Stimulated activated memory B cell treated with anti-CD40 and anti-IgM and Interleukin-4, amounts not matched to agents 10 μg/mL and 1 μg/mL and 100 μg/mL, for 72 hours (primary cell): ENCODE results near the gene OR51I2.
A peak's percentile ranks its signal among the peaks of the same experiment; 100 is the strongest.

Experiments used
- ATAC-seq: fragments of 150-1000 bp; cut with Tn5 transposase; 2 replicates; pipeline ENCODE4 v1.10.0; 2021
- H3K27ac Mint-ChIP-seq: one replicate; pipeline ENCODE4 v1.8.0; 2022; ENCODE audit warnings: mild to moderate bottlenecking, mixed read lengths
- H3K27me3 Mint-ChIP-seq: one replicate; pipeline ENCODE4 v1.8.0; 2022; ENCODE audit warnings: mixed read lengths
- H3K36me3 Mint-ChIP-seq: one replicate; pipeline ENCODE4 v1.8.0; 2022; ENCODE audit warnings: mixed read lengths
- H3K4me1 Mint-ChIP-seq: one replicate; pipeline ENCODE4 v1.8.0; 2022; ENCODE audit warnings: mixed read lengths
- H3K4me3 Mint-ChIP-seq: one replicate; pipeline ENCODE4 v1.8.0; 2022; ENCODE audit warnings: mild to moderate bottlenecking, moderate library complexity, mixed read lengths
- H3K9me3 Mint-ChIP-seq: one replicate; pipeline ENCODE4 v1.8.0; 2022; ENCODE audit warnings: mixed read lengths

OR51I2 gene

GRCh38 chr11:5449023-5449422 lies at the start of gene OR51I2:
Gene OR51I2, plus strand, starts transcription at chr11:5449323. Its CDS starts 4,166 bp downstream, at chr11:5453489.
- no peaks in the 10 kb centered on the region for H3K9me3 Mint-ChIP-seq
- no peak within 1 kb of the TSS for H3K27ac Mint-ChIP-seq
- H3K36me3 Mint-ChIP-seq, result no peaks in the 10 kb centered on the region
- H3K4me3 Mint-ChIP-seq, result no peak within 1 kb of the TSS
- no peaks in the 10 kb centered on the region for H3K4me1 Mint-ChIP-seq
- H3K27me3 Mint-ChIP-seq, result peaks cover 6% of the 10 kb centered on the region
- no peak for ATAC-seq

- Mint-ChIP-seq H3K9me3 (no peaks in the 10 kb centered on the region), H3K4me1 (no peaks in the 10 kb centered on the region), H3K27ac (no peak overlapping the region), H3K4me3 (no peak overlapping the region), H3K27me3 (peaks cover 39% of the 10 kb centered on the region), H3K36me3 (no peaks in the 10 kb centered on the region)
- no peak for ATAC-seq
Measured at GRCh38 chr11:5405173-5405572, 44.0 kb upstream of the OR51I2 start.

GRCh38 chr11:5420993-5421392 lies 28.1 kb upstream of the OR51I2 start:
- no peak for ATAC-seq
- H3K27me3 Mint-ChIP-seq, result peaks cover 16% of the 10 kb centered on the region
- no peak overlapping the region for H3K4me3 Mint-ChIP-seq
- H3K27ac Mint-ChIP-seq, result no peak overlapping the region
- peaks cover 3% of the 10 kb centered on the region for H3K9me3 Mint-ChIP-seq
- H3K4me1 Mint-ChIP-seq, result no peaks in the 10 kb centered on the region
- no peaks in the 10 kb centered on the region for H3K36me3 Mint-ChIP-seq

GRCh38 chr11:5421811-5422210 lies 27.3 kb upstream of the OR51I2 start, which contains the start of gene OR51Q1:
Gene OR51Q1, plus strand, starts transcription at chr11:5422111. Its CDS starts 90 bp downstream, at chr11:5422201.
- Mint-ChIP-seq H3K27me3 (peaks cover 16% of the 10 kb centered on the region), H3K9me3 (peaks cover 3% of the 10 kb centered on the region), H3K36me3 (no peaks in the 10 kb centered on the region), H3K4me3 (no peak within 1 kb of the TSS), H3K4me1 (no peaks in the 10 kb centered on the region), H3K27ac (no peak within 1 kb of the TSS)
- no peak for ATAC-seq

- H3K27me3 Mint-ChIP-seq, result peaks cover 16% of the 10 kb centered on the region
- H3K4me3 Mint-ChIP-seq, result no peak overlapping the region
- ATAC-seq, result no peak
- no peaks in the 10 kb centered on the region for H3K36me3 Mint-ChIP-seq
- no peaks in the 10 kb centered on the region for H3K4me1 Mint-ChIP-seq
- peaks cover 3% of the 10 kb centered on the region for H3K9me3 Mint-ChIP-seq
- H3K27ac Mint-ChIP-seq, result no peak overlapping the region
Measured at GRCh38 chr11:5423131-5423530, 26.0 kb upstream of the OR51I2 start.

GRCh38 chr11:5441414-5441813 lies 7.7 kb upstream of the OR51I2 start, which contains the start of gene OR51I1:
Gene OR51I1, minus strand, starts transcription at chr11:5441514. Its CDS starts 0 bp downstream, at chr11:5441514.
- Mint-ChIP-seq H3K36me3 (no peaks in the 10 kb centered on the region), H3K27me3 (peaks cover 20% of the 10 kb centered on the region), H3K9me3 (peaks cover 3% of the 10 kb centered on the region), H3K4me3 (no peak within 1 kb of the TSS), H3K4me1 (no peaks in the 10 kb centered on the region), H3K27ac (no peak within 1 kb of the TSS)
- ATAC-seq, result no peak

GRCh38 chr11:5443835-5444393 lies 5.2 kb upstream of the OR51I2 start:
- peaks cover 20% of the 10 kb centered on the region for H3K27me3 Mint-ChIP-seq
- H3K36me3 Mint-ChIP-seq, result no peaks in the 10 kb centered on the region
- H3K4me1 Mint-ChIP-seq, result no peaks in the 10 kb centered on the region
- H3K4me3 Mint-ChIP-seq, result no peak overlapping the region
- H3K27ac Mint-ChIP-seq, result no peak overlapping the region
- no peak for ATAC-seq
- peaks cover 3% of the 10 kb centered on the region for H3K9me3 Mint-ChIP-seq

- no peaks in the 10 kb centered on the region for H3K9me3 Mint-ChIP-seq
- H3K27ac Mint-ChIP-seq, result no peak overlapping the region
- H3K4me1 Mint-ChIP-seq, result no peaks in the 10 kb centered on the region
- no peak for ATAC-seq
- no peak overlapping the region for H3K4me3 Mint-ChIP-seq
- H3K36me3 Mint-ChIP-seq, result no peaks in the 10 kb centered on the region
- peaks cover 2% of the 10 kb centered on the region for H3K27me3 Mint-ChIP-seq
Measured at GRCh38 chr11:5449432-5449831, 309 bp downstream of the OR51I2 start.

- Mint-ChIP-seq H3K4me3 (no peak overlapping the region), H3K27ac (no peak overlapping the region)
- ATAC-seq, result no peak
Measured at GRCh38 chr11:5460983-5461621, 12.0 kb downstream of the OR51I2 start.

GRCh38 chr11:5467527-5467926 lies 18.4 kb downstream of the OR51I2 start:
- H3K9me3 Mint-ChIP-seq, result no peaks in the 10 kb centered on the region
- no peak overlapping the region for H3K27ac Mint-ChIP-seq
- ATAC-seq, result no peak
- H3K36me3 Mint-ChIP-seq, result no peaks in the 10 kb centered on the region
- peaks cover 12% of the 10 kb centered on the region for H3K27me3 Mint-ChIP-seq
- no peaks in the 10 kb centered on the region for H3K4me1 Mint-ChIP-seq
- H3K4me3 Mint-ChIP-seq, result no peak overlapping the region

More at GRCh38 chr11:5460983-5461621, 12.0 kb downstream of the OR51I2 start:
- H3K36me3 Mint-ChIP-seq, result no peaks in the 10 kb centered on the region
- H3K4me1 Mint-ChIP-seq, result no peaks in the 10 kb centered on the region
- H3K27me3 Mint-ChIP-seq, result peaks cover 7% of the 10 kb centered on the region
- peaks cover 5% of the 10 kb centered on the region for H3K9me3 Mint-ChIP-seq

GRCh38 chr11:5473921-5474320 lies 24.8 kb downstream of the OR51I2 start:
- Mint-ChIP-seq H3K27ac (no peak overlapping the region), H3K9me3 (no peaks in the 10 kb centered on the region), H3K27me3 (peaks cover 25% of the 10 kb centered on the region), H3K36me3 (no peaks in the 10 kb centered on the region), H3K4me1 (no peaks in the 10 kb centered on the region), H3K4me3 (no peak overlapping the region)
- no peak for ATAC-seq

GRCh38 chr11:5476186-5476819 lies 27.2 kb downstream of the OR51I2 start:
- H3K4me1 Mint-ChIP-seq, result no peaks in the 10 kb centered on the region
- no peaks in the 10 kb centered on the region for H3K9me3 Mint-ChIP-seq
- ATAC-seq, result no peak
- H3K27me3 Mint-ChIP-seq, result peaks cover 13% of the 10 kb centered on the region
- H3K4me3 Mint-ChIP-seq, result no peak overlapping the region
- H3K27ac Mint-ChIP-seq, result no peak overlapping the region
- H3K36me3 Mint-ChIP-seq, result no peaks in the 10 kb centered on the region

- Mint-ChIP-seq H3K27me3 (no peaks in the 10 kb centered on the region), H3K36me3 (no peaks in the 10 kb centered on the region), H3K27ac (no peak overlapping the region), H3K9me3 (no peaks in the 10 kb centered on the region), H3K4me3 (no peak overlapping the region), H3K4me1 (peaks cover 6% of the 10 kb centered on the region)
- peak; percentile 27 for ATAC-seq
Measured at GRCh38 chr11:5486003-5486402, 36.9 kb downstream of the OR51I2 start.

- no peaks in the 10 kb centered on the region for H3K27me3 Mint-ChIP-seq
- ATAC-seq, result peak; percentile 64
Measured at GRCh38 chr11:5486421-5486820, 37.3 kb downstream of the OR51I2 start.

GRCh38 chr11:5488385-5488784 lies 39.3 kb downstream of the OR51I2 start, which contains the start of gene OR52D1:
Gene OR52D1, plus strand, starts transcription at chr11:5488685. Its CDS starts 22 bp downstream, at chr11:5488707.
- Mint-ChIP-seq H3K36me3 (no peaks in the 10 kb centered on the region), H3K27me3 (no peaks in the 10 kb centered on the region), H3K4me1 (peaks cover 6% of the 10 kb centered on the region), H3K27ac (no peak within 1 kb of the TSS), H3K9me3 (no peaks in the 10 kb centered on the region), H3K4me3 (no peak within 1 kb of the TSS)
- no peak for ATAC-seq

More at GRCh38 chr11:5486421-5486820, 37.3 kb downstream of the OR51I2 start:
- Mint-ChIP-seq H3K4me3 (no peak overlapping the region), H3K27ac (no peak overlapping the region), H3K36me3 (no peaks in the 10 kb centered on the region), H3K9me3 (no peaks in the 10 kb centered on the region), H3K4me1 (peaks cover 6% of the 10 kb centered on the region)
